Measurements from ENCODE around the gene BNIP2.
A peak's percentile ranks its signal among the peaks of the same experiment; 100 is the strongest.

The BNIP2 gene

GRCh38 chr15:59636184-59636583 lies 52.9 kb downstream of the BNIP2 start:
- no peak for DNase-seq (ENCODE audit: low read depth, low spot score)

- no peak for DNase-seq (ENCODE audit: low read depth, low spot score)
Measured at GRCh38 chr15:59632714-59633113, 56.4 kb downstream of the BNIP2 start.

GRCh38 chr15:59622289-59622688 lies 66.8 kb downstream of the BNIP2 start:
- peak; percentile 1 for DNase-seq (ENCODE audit: low read depth, low spot score)

GRCh38 chr15:59618406-59618805 lies 70.7 kb downstream of the BNIP2 start:
- DNase-seq (ENCODE audit: low read depth, low spot score) = no peak

- no peak for DNase-seq (ENCODE audit: low read depth, low spot score)
Measured at GRCh38 chr15:59616379-59616778, 72.7 kb downstream of the BNIP2 start.

GRCh38 chr15:59615661-59616060 lies 73.5 kb downstream of the BNIP2 start:
- no peak for DNase-seq (ENCODE audit: low read depth, low spot score)

- no peak for DNase-seq (ENCODE audit: low read depth, low spot score)
Measured at GRCh38 chr15:59614153-59614552, 75.0 kb downstream of the BNIP2 start.

GRCh38 chr15:59611276-59612260 lies 77.6 kb downstream of the BNIP2 start, which contains the start of gene GCNT3:
TSS of gene GCNT3 (plus strand) at chr15:59611783. CDS start at chr15:59618239, 6,456 bp downstream.
- DNase-seq (ENCODE audit: low read depth, low spot score) = no peak

- no peak for DNase-seq (ENCODE audit: low read depth, low spot score)
Measured at GRCh38 chr15:59609730-59610712, 79.1 kb downstream of the BNIP2 start.
